HepG2 (cell line): ENCODE data around the gene PEF1. TPM values are rescaled to one million over a fixed set of nuclear protein-coding genes. Genes with fewer than 3 reads are reported as not detected.

Source experiments
- AHDC1 ChIP-seq: sonication (generic); formaldehyde crosslinking; IDR thresholded peaks from 2 replicates; pipeline ENCODE4 v1.5.1; 2020; ENCODE audit warnings: mild to moderate bottlenecking, missing genetic modification reagents, borderline replicate concordance
- ARNT ChIP-seq: fragments of 450-650 bp; IDR thresholded peaks from 2 replicates; pipeline ENCODE4 v1.6.1; 2017
- ASH2L ChIP-seq: fragments of 300-600, 200-600 bp; sonication (generic); IDR thresholded peaks from 2 replicates; pipeline ENCODE4 v1.7.0; 2017; ENCODE audit warnings: low read depth, mild to moderate bottlenecking, moderate library complexity, mixed read lengths, low read length; ENCODE audit not compliant: insufficient read length
- CREM ChIP-seq, 2 experiments: sonication (generic) in 1 of 2; formaldehyde crosslinking in 1 of 2; IDR thresholded peaks; 2 replicates each; pipeline versions ENCODE4 v1.4.0 to v1.6.1; 2016 to 2020; ENCODE audit warnings: antibody characterized with exemption in 1 of 2, mild to moderate bottlenecking in 1 of 2, missing genetic modification reagents in 1 of 2
- HBP1 ChIP-seq: IDR thresholded peaks from 2 replicates; pipeline ENCODE4 v1.6.1; 2016; ENCODE audit warnings: low read depth, control low read depth
- IKZF5 ChIP-seq: IDR thresholded peaks from 2 replicates; pipeline ENCODE4 v1.6.1; 2018; ENCODE audit warnings: missing genetic modification reagents, mild to moderate bottlenecking, missing compliant biosample characterization
- NCOA2 ChIP-seq: sonication (generic); formaldehyde crosslinking; IDR thresholded peaks from 2 replicates; pipeline ENCODE4 v1.8.0; 2022; ENCODE audit warnings: inconsistent platforms
- POLR2G ChIP-seq: fragments of 200-400 bp; formaldehyde crosslinking; IDR thresholded peaks from 2 replicates; pipeline ENCODE4 v1.6.1; 2018; ENCODE audit warnings: mild to moderate bottlenecking, low read depth, low read length, moderate library complexity
- SIX1 ChIP-seq: sonication (generic); formaldehyde crosslinking; IDR thresholded peaks from 2 replicates; pipeline ENCODE4 v1.4.0; 2020; ENCODE audit warnings: missing genetic modification reagents, borderline replicate concordance
- SP140L ChIP-seq: sonication (generic); formaldehyde crosslinking; IDR thresholded peaks from 2 replicates; pipeline ENCODE4 v1.4.0; 2020; ENCODE audit warnings: missing genetic modification reagents, borderline replicate concordance
- TGIF2 ChIP-seq: IDR thresholded peaks from 2 replicates; pipeline ENCODE4 v1.6.1; 2016; ENCODE audit warnings: control low read depth, missing compliant biosample characterization
- TSC22D2 ChIP-seq: sonication (generic); formaldehyde crosslinking; IDR thresholded peaks from 2 replicates; pipeline ENCODE4 v1.5.1; 2020; ENCODE audit warnings: missing genetic modification reagents, mild to moderate bottlenecking, borderline replicate concordance
- ZNF124 ChIP-seq: sonication (generic); formaldehyde crosslinking; IDR thresholded peaks from 2 replicates; pipeline ENCODE4 v1.4.0; 2020; ENCODE audit warnings: missing genetic modification reagents
- ZNF260 ChIP-seq: sonication (generic); formaldehyde crosslinking; IDR thresholded peaks from 2 replicates; pipeline ENCODE4 v1.4.0; 2020; ENCODE audit warnings: missing genetic modification reagents, low read depth, mild to moderate bottlenecking, borderline replicate concordance
- ZNF557 ChIP-seq: sonication (generic); formaldehyde crosslinking; IDR thresholded peaks from 2 replicates; pipeline ENCODE4 v1.4.0; 2020; ENCODE audit warnings: missing genetic modification reagents
- ZNF562 ChIP-seq: sonication (generic); formaldehyde crosslinking; IDR thresholded peaks from 2 replicates; pipeline ENCODE4 v1.8.0; 2022; ENCODE audit warnings: missing genetic modification reagents, borderline replicate concordance
- ZNF737 ChIP-seq: sonication (generic); formaldehyde crosslinking; IDR thresholded peaks from 2 replicates; pipeline ENCODE4 v1.5.0; 2020; ENCODE audit warnings: missing genetic modification reagents, mild to moderate bottlenecking, borderline replicate concordance
- ZNF891 ChIP-seq: sonication (generic); formaldehyde crosslinking; IDR thresholded peaks from 2 replicates; pipeline ENCODE4 v1.5.0; 2020; ENCODE audit warnings: mild to moderate bottlenecking, missing genetic modification reagents
- polyA plus RNA-seq, 8 experiments: library from polyadenylated mRNA; depleted of rRNA in 3 of 8; stranded (reverse) in 7 of 8; unstranded in 1 of 8; fragments of >200 nt; fragmentation: Illumina TruSeq in 4 of 8; extraction: Trizol in 4 of 8; gene quantifications; 2 replicates each; pipeline versions ENCODE4 v1.2.1 to v1.2.3, GENCODE V29; 2011 to 2016; ENCODE audit warnings: low read depth in 4 of 8, missing spikeins in 1 of 8, mixed read lengths in 1 of 8; ENCODE audit not compliant: insufficient read depth in 1 of 8
- total RNA-seq, 5 experiments: library from RNA; depleted of rRNA; stranded (reverse); fragments of >200 nt; fragmentation: Illumina TruSeq; extraction: Trizol; gene quantifications; 2 replicates each; pipeline ENCODE4 v1.2.3, GENCODE V29; 2016; ENCODE audit warnings: low read depth in 1 of 5
- TF ChIP-seq, protein P1 (sequence below): sonication (generic); formaldehyde crosslinking; IDR thresholded peaks from 2 replicates; pipeline ENCODE4 v1.4.0; 2020; ENCODE audit warnings: low read depth, mild to moderate bottlenecking, missing genetic modification reagents

Gene PEF1
- total and polyA plus RNA-seq, 2 of the 13 experiments (the other 11 are each of a cell fraction or from before 2014, with no cell fraction given) = 57.1 to 57.8 TPM

DNA sequence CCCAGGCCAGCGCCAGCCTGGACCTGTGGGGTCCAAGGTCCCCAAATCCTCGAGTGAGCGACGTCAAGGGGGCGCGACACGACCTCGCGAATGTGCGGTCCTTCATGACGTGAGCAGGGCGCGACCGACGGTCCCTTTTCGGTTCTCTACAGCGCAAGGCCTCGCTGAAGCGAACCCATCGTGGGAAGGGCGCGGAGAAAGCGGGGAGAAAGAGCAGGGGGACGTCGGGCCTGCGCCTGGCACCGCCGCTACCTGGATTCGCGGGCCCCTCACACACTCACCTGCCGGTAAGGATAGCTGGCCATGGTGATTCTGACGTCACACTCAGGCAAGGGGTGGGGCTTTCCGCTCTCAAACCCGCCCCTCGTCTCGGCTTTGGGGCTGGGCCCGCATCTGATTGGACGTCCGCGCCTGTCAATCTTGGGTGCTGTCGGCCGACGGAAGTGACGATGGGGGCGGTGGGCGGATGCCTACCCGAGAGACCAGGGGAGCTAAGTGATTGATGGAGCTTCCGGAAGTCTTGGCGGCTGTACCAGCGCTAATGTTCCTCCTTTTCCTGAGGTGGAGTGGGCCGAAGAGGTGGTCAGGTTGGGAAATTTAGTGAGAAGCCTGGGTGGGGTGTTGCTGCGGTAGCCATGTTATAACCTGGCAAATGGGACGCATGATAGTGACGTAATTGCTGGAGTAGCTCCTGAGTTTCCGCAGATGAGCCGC lies at the start of gene PEF1 (continued):
- no peak for TF ChIP-seq HBP1 (CRISPR knock-in tag)
- peak; percentile 3; the same call in 1 of the 2 replicates for TF ChIP-seq SP140L (CRISPR knock-in tag)
- no peak for TF ChIP-seq ZNF557 (CRISPR knock-in tag)
- TF ChIP-seq TSC22D2 (CRISPR knock-in tag) = peak; percentile 81; the same call in 1 of the 2 replicates
- TF ChIP-seq NCOA2 (CRISPR knock-in tag) = peak; percentile 38; the same call in 1 of the 2 replicates
- peak; percentile 91 for TF ChIP-seq ASH2L
- TF ChIP-seq POLR2G = peak; percentile 72
- TF ChIP-seq AHDC1 (CRISPR knock-in tag) = no peak
- TF ChIP-seq ARNT = no peak
- peak; percentile 59; the same call in 1 of the 2 replicates for TF ChIP-seq ZNF891 (CRISPR knock-in tag)
- TF ChIP-seq, protein P1, sequence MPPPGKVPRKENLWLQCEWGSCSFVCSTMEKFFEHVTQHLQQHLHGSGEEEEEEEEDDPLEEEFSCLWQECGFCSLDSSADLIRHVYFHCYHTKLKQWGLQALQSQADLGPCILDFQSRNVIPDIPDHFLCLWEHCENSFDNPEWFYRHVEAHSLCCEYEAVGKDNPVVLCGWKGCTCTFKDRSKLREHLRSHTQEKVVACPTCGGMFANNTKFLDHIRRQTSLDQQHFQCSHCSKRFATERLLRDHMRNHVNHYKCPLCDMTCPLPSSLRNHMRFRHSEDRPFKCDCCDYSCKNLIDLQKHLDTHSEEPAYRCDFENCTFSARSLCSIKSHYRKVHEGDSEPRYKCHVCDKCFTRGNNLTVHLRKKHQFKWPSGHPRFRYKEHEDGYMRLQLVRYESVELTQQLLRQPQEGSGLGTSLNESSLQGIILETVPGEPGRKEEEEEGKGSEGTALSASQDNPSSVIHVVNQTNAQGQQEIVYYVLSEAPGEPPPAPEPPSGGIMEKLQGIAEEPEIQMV (CRISPR knock-in tag) = 0 out of 2 replicates have a peak, but pooled peaks have one; percentile 55
- peak; percentile 99 for TF ChIP-seq CREM (IDR thresholded peaks at IDR 0.05)
- peak; percentile 98 for TF ChIP-seq CREM (CRISPR knock-in tag; IDR thresholded peaks at IDR 0.05)
- no peak for TF ChIP-seq SIX1 (CRISPR knock-in tag)
- no peak for TF ChIP-seq ZNF562
- TF ChIP-seq ZNF260 (CRISPR knock-in tag) = no peak
- 0 out of 2 replicates have a peak, but pooled peaks have one; percentile 27 for TF ChIP-seq ZNF124
- TF ChIP-seq IKZF5 (CRISPR knock-in tag) = peak; percentile 27; the same call in 1 of the 2 replicates
- TF ChIP-seq ZNF737 (CRISPR knock-in tag) = peak; percentile 76; the same call in 1 of the 2 replicates
- TF ChIP-seq TGIF2 (CRISPR knock-in tag) = no peak; the same call in 1 of the 2 replicates
